MM.1S (cell line): ENCODE data around the gene TIMP2.

Experiments used
- DNase-seq: peaks from one replicate; pipeline ENCODE4 v3.0.0-alpha.2; 2015
- H2AFZ ChIP-seq: fragments of 300-600 bp; sonication (generic); 2 replicates; pipeline ENCODE4 v1.6.0; 2016; ENCODE audit warnings: antibody characterized with exemption, low read length
- H3F3A ChIP-seq: fragments of 300-600 bp; sonication (generic); 2 replicates; pipeline ENCODE4 v1.6.1; 2016; ENCODE audit warnings: mild to moderate bottlenecking, antibody characterized with exemption, low read length, moderate library complexity, mixed read lengths; ENCODE audit not compliant: insufficient read depth
- H3K27ac ChIP-seq: fragments of 300-600 bp; sonication (generic); 2 replicates; pipeline ENCODE4 v1.5.1; 2016; ENCODE audit warnings: mild to moderate bottlenecking, low read length
- H3K27me3 ChIP-seq: fragments of 300-600 bp; sonication (generic); replicated peaks from 2 replicates; pipeline ENCODE4 v1.6.0; 2016; ENCODE audit warnings: low read length; ENCODE audit not compliant: insufficient read depth
- H3K36me3 ChIP-seq: fragments of 300-600 bp; sonication (generic); replicated peaks from 2 replicates; pipeline ENCODE4 v1.6.1; 2016; ENCODE audit warnings: mild to moderate bottlenecking, low read length, mixed read lengths; ENCODE audit not compliant: insufficient read depth
- H3K4me1 ChIP-seq: fragments of 300-600 bp; sonication (generic); 2 replicates; pipeline ENCODE4 v1.6.1; 2016; ENCODE audit warnings: low read length, mixed read lengths
- H3K4me2 ChIP-seq: fragments of 300-600 bp; sonication (generic); 2 replicates; pipeline ENCODE4 v1.6.0; 2016; ENCODE audit warnings: low read depth, low read length
- H3K4me3 ChIP-seq: fragments of 300-600 bp; sonication (generic); 2 replicates; pipeline ENCODE4 v1.5.1; 2016; ENCODE audit warnings: low read length, mixed read lengths
- H3K79me2 ChIP-seq: fragments of 300-600 bp; sonication (generic); 2 replicates; pipeline ENCODE4 v1.6.1; 2016; ENCODE audit warnings: mixed run types, low read length, mixed read lengths
- H3K9ac ChIP-seq: fragments of 300-600 bp; sonication (generic); 2 replicates; pipeline ENCODE4 v1.6.1; 2016; ENCODE audit warnings: low read length, mixed read lengths
- H3K9me2 ChIP-seq: fragments of 300-600 bp; sonication (generic); replicated peaks from 2 replicates; pipeline ENCODE4 v1.6.1; 2016; ENCODE audit warnings: mild to moderate bottlenecking, low read length, mixed read lengths; ENCODE audit not compliant: insufficient read depth
- H3K9me3 ChIP-seq: fragments of 300-600 bp; sonication (generic); replicated peaks from 2 replicates; pipeline ENCODE4 v1.6.1; 2016; ENCODE audit warnings: mild to moderate bottlenecking, low read length, mixed read lengths; ENCODE audit not compliant: insufficient read depth
- H4K20me1 ChIP-seq: fragments of 300-600 bp; sonication (generic); 2 replicates; pipeline ENCODE4 v1.6.1; 2016; ENCODE audit warnings: mild to moderate bottlenecking, low read length, moderate library complexity, mixed read lengths; ENCODE audit not compliant: insufficient read depth
- EZH2 ChIP-seq: fragments of 300-600 bp; sonication (generic); optimal IDR thresholded peaks from 2 replicates; pipeline ENCODE3; 2017; ENCODE audit warnings: low read depth, mild to moderate bottlenecking, antibody characterized with exemption, low read length, mixed read lengths
- EZH2phosphoT487 ChIP-seq: fragments of 300-600 bp; sonication (generic); IDR thresholded peaks from 2 replicates; pipeline ENCODE4 v1.6.1; 2018; ENCODE audit warnings: antibody characterized with exemption, low read length
- TF ChIP-seq, protein P1 (sequence below): fragments of 300-600 bp; sonication (generic); IDR thresholded peaks from 2 replicates; pipeline ENCODE4 v1.5.1; 2016; ENCODE audit warnings: antibody characterized with exemption, low read length, mixed read lengths

TIMP2 gene

DNA sequence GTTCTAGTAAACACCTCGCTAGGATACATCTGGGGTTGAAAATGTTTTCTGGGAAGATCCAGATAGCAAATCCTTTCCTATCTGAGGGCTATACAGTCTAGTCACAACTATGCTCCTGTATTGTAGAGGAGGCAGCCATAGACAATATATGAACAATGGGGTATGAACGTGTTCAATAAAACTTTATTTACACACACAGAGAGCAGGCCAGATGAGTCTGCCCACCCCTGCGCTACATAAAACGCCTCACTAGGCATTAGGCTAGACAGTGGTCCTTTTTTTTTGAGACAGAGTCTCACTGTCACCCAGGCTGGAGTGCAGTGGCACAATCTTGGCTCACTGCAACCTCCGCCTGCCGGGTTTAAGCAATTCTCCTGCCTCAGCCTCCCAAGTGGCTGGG, 95.7 kb downstream of the TIMP2 start:
- H3K9ac ChIP-seq = no peak overlapping the region
- peaks cover 92% of the 10 kb centered on the region for H3K79me2 ChIP-seq
- no peaks in the 10 kb centered on the region for H3K27me3 ChIP-seq
- H4K20me1 ChIP-seq = no peaks in the 10 kb centered on the region
- H3K9me3 ChIP-seq = no peaks in the 10 kb centered on the region
- no peak overlapping the region for H3K4me3 ChIP-seq
- peaks cover 35% of the 10 kb centered on the region; the same call in 1 of the 2 replicates for H3K36me3 ChIP-seq
- H3K4me1 ChIP-seq = no peaks in the 10 kb centered on the region
- no peaks in the 10 kb centered on the region for H3K9me2 ChIP-seq
- H3K4me2 ChIP-seq = no peak overlapping the region
- H3K27ac ChIP-seq = no peak overlapping the region
- TF ChIP-seq, protein P1, sequence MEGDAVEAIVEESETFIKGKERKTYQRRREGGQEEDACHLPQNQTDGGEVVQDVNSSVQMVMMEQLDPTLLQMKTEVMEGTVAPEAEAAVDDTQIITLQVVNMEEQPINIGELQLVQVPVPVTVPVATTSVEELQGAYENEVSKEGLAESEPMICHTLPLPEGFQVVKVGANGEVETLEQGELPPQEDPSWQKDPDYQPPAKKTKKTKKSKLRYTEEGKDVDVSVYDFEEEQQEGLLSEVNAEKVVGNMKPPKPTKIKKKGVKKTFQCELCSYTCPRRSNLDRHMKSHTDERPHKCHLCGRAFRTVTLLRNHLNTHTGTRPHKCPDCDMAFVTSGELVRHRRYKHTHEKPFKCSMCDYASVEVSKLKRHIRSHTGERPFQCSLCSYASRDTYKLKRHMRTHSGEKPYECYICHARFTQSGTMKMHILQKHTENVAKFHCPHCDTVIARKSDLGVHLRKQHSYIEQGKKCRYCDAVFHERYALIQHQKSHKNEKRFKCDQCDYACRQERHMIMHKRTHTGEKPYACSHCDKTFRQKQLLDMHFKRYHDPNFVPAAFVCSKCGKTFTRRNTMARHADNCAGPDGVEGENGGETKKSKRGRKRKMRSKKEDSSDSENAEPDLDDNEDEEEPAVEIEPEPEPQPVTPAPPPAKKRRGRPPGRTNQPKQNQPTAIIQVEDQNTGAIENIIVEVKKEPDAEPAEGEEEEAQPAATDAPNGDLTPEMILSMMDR = no peak
- no peak for TF ChIP-seq EZH2phosphoT487
- TF ChIP-seq EZH2 = no peak
- H3F3A ChIP-seq = no peaks in the 10 kb centered on the region; the same call in 1 of the 2 replicates
- H2AFZ ChIP-seq = no peak overlapping the region
- DNase-seq = no peak

DNA sequence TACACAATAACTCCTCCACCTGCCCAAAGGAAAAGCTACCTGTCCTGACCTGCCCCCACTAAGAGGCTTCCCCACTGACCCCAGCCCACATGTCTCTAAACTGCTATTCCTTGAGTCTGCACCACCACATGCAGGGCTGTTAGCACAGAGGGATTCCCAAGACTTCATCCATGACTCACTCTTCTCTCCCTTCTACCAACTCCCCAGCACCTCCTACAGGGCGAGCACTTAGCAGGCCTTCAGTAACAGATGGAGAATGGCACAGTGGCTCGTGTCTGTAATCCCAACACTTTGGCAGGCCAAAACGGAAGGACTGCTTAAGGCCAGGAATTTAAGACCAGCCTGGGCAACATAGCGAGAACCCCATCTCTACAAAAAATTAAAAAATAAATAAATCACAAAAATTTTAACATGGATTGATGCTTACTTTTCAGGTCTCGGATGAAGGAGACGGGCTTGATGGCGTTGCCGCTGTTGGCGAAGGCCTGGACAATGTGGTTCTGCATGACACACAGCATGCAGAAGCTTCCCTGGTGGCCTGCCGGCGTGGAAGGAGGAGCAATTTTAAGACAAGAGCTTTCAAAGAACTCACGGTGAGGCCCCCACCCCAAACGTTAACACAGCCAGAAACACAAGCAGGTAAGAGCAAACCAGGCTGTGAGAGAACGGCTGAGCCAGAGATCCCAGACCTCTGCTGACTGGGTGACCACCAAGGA, 96.6 kb downstream of the TIMP2 start:
- no peak overlapping the region for H3K9ac ChIP-seq
- H3F3A ChIP-seq = no peaks in the 10 kb centered on the region; the same call in 1 of the 2 replicates
- no peaks in the 10 kb centered on the region for H3K4me1 ChIP-seq
- DNase-seq = no peak
- no peak overlapping the region for H2AFZ ChIP-seq
- H3K27ac ChIP-seq = no peak overlapping the region
- no peaks in the 10 kb centered on the region for H4K20me1 ChIP-seq
- no peak overlapping the region for H3K4me3 ChIP-seq
- TF ChIP-seq, protein P1 = 0 out of 2 replicates have a peak, but pooled peaks have one; percentile 14
- TF ChIP-seq EZH2phosphoT487 = no peak
- peaks cover 31% of the 10 kb centered on the region; the same call in 1 of the 2 replicates for H3K36me3 ChIP-seq
- peaks cover 92% of the 10 kb centered on the region for H3K79me2 ChIP-seq
- no peak overlapping the region for H3K4me2 ChIP-seq
- no peaks in the 10 kb centered on the region for H3K27me3 ChIP-seq
- H3K9me3 ChIP-seq = no peaks in the 10 kb centered on the region
- no peaks in the 10 kb centered on the region for H3K9me2 ChIP-seq

- H3K27ac ChIP-seq = no peak overlapping the region
- DNase-seq = no peak
- H3K4me3 ChIP-seq = no peak overlapping the region
- peaks cover 89% of the 10 kb centered on the region for H3K79me2 ChIP-seq
- no peak overlapping the region for H3K4me2 ChIP-seq
- no peaks in the 10 kb centered on the region for H4K20me1 ChIP-seq
- no peaks in the 10 kb centered on the region for H3K27me3 ChIP-seq
- peaks cover 26% of the 10 kb centered on the region; the same call in 1 of the 2 replicates for H3K36me3 ChIP-seq
- no peaks in the 10 kb centered on the region for H3K9me3 ChIP-seq
- no peak overlapping the region for H2AFZ ChIP-seq
- H3K9ac ChIP-seq = no peak overlapping the region
- no peak for TF ChIP-seq EZH2phosphoT487
- no peak for TF ChIP-seq EZH2
- TF ChIP-seq, protein P1 = no peak
- no peaks in the 10 kb centered on the region; the same call in 1 of the 2 replicates for H3F3A ChIP-seq
- no peaks in the 10 kb centered on the region for H3K4me1 ChIP-seq
- H3K9me2 ChIP-seq = no peaks in the 10 kb centered on the region
Observed at GRCh38 chr17:78826836-78827509, 98.2 kb downstream of the TIMP2 start.
